ENCODE measurements around the gene SLC22A7.

DNA sequence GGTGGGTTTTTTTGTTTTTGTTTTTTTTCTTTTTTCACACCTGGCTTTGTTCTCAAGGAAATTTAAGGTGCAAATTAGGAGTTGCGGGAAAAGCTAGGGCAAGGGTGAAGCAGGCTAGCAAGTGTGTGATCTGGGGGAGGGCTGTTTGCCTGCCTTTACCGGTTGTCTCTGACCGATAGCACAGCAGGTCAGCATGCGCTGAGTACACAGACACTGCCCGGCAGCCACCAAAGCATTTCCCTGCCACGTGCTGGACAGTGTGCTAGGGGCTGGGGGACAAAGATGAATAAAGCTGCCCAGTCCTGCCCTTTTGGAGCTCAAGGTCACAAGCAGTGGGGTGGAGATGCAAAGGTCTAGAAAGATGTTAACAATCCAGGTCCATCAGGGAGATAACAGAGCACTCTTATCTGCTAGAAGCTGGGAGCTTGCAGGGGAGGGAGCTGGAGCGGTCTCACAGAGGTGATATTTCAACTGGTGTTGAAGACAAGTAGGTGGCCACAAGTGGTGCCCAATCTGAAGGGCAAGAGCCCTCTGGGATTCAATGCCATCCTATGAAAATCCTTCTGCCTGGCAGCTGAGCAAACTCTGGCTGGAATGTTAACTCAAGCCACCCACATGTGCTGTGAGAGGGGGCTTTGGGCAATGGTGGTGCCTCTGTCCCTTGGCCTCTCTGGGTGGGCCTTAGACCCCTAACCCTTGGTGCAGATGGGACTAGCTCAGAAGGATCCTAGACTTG lies 30.3 kb upstream of the SLC22A7 start:
- TF ChIP-seq, protein P1, sequence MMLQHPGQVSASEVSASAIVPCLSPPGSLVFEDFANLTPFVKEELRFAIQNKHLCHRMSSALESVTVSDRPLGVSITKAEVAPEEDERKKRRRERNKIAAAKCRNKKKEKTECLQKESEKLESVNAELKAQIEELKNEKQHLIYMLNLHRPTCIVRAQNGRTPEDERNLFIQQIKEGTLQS (IDR thresholded peaks at IDR 0.05; ENCODE audit: insufficient read depth, low read depth, low read length), result no peak
- no peak for TF ChIP-seq YY1 (IDR thresholded peaks at IDR 0.05; ENCODE audit: low read depth, low read length)
